Fibroblast of lung (primary cell): ENCODE data around the gene RMDN2. TPM values are rescaled to one million over a fixed set of nuclear protein-coding genes. Genes with fewer than 3 reads are reported as not detected.

Source experiments
- DNase-seq, 2 donors: peaks; one replicate each; pipeline versions ENCODE4 v3.0.0 to v3.0.0-alpha.2; 2010; ENCODE audit warnings: low read depth in 2 of 2
- H2AFZ ChIP-seq: 2 replicates; pipeline ENCODE4 v1.5.1; 2012; ENCODE audit warnings: low read length, control low read depth, inconsistent platforms
- H3K27ac ChIP-seq: 2 replicates; pipeline ENCODE4 v1.5.1; 2011; ENCODE audit warnings: low read length, control low read depth; ENCODE audit not compliant: insufficient read depth
- H3K27me3 ChIP-seq: 2 replicates; pipeline ENCODE4 v1.5.1; 2011; ENCODE audit warnings: mild to moderate bottlenecking, low read length; ENCODE audit not compliant: control insufficient read depth, insufficient read depth
- H3K36me3 ChIP-seq: 2 replicates; pipeline ENCODE4 v1.5.1; 2011; ENCODE audit warnings: low read length; ENCODE audit not compliant: control insufficient read depth, insufficient read depth
- H3K4me1 ChIP-seq: 2 replicates; pipeline ENCODE4 v1.5.1; 2011; ENCODE audit warnings: low read length; ENCODE audit not compliant: control insufficient read depth, insufficient read depth; ENCODE audit errors: extremely low read depth
- H3K4me2 ChIP-seq: 2 replicates; pipeline ENCODE4 v1.5.1; 2011; ENCODE audit warnings: low read length, control low read depth; ENCODE audit not compliant: insufficient read depth; ENCODE audit errors: extremely low read depth
- H3K4me3 ChIP-seq, 4 experiments: fragments of 200-600 bp in 1 of 4; sonication (generic) in 1 of 4; replicated peaks in 1 of 4; 2 replicates each; pipeline ENCODE4 v1.5.1; 2011 to 2016; ENCODE audit warnings: low read length in 4 of 4, low read depth in 3 of 4, mild to moderate bottlenecking in 3 of 4, control low read depth in 2 of 4, inconsistent platforms in 1 of 4, mixed read lengths in 1 of 4; ENCODE audit not compliant: insufficient read depth in 1 of 4; ENCODE audit errors: control extremely low read depth in 1 of 4
- H3K79me2 ChIP-seq: 2 replicates; pipeline ENCODE4 v1.5.1; 2012; ENCODE audit warnings: mild to moderate bottlenecking, low read length, inconsistent platforms; ENCODE audit not compliant: control insufficient read depth, insufficient read depth
- H3K9ac ChIP-seq: 2 replicates; pipeline ENCODE4 v1.5.1; 2011; ENCODE audit warnings: mild to moderate bottlenecking, low read length, control low read depth; ENCODE audit not compliant: insufficient read depth
- H3K9me3 ChIP-seq: 2 replicates; pipeline ENCODE4 v1.5.1; 2012; ENCODE audit warnings: low read depth, low read length; ENCODE audit not compliant: control insufficient read depth, insufficient read depth
- H4K20me1 ChIP-seq: 2 replicates; pipeline ENCODE4 v1.5.1; 2011; ENCODE audit warnings: low read length; ENCODE audit not compliant: control insufficient read depth, insufficient read depth; ENCODE audit errors: extremely low read depth
- EZH2 ChIP-seq: IDR thresholded peaks from 2 replicates; pipeline ENCODE4 v1.5.1; 2012; ENCODE audit warnings: low read length, control low read depth, mild to moderate bottlenecking; ENCODE audit errors: missing control alignments
- polyA minus RNA-seq: library from RNA; depleted of rRNA, polyadenylated mRNA; stranded (reverse); fragments of >200 nt; gene quantifications from 2 replicates; pipeline ENCODE4 v1.2.3, GENCODE V29; 2011; ENCODE audit warnings: low replicate concordance
- polyA plus RNA-seq, 2 donors: library from polyadenylated mRNA; depleted of rRNA in 1 of 2; stranded (reverse) in 1 of 2; unstranded in 1 of 2; fragments of >200 nt; gene quantifications; 2 replicates each; pipeline ENCODE4 v1.2.1, GENCODE V29; 2011 to 2012; ENCODE audit warnings: missing spikeins in 1 of 2
- total RNA-seq: library from RNA; depleted of rRNA; stranded (reverse); fragments of >200 nt; gene quantifications from 2 replicates; pipeline ENCODE4 v1.2.1, GENCODE V29; 2014
- TF ChIP-seq, protein P1 (sequence below), 2 donors: IDR thresholded peaks in 1 of 2; conservative IDR thresholded peaks in 1 of 2; 1 replicate in 1 of 2; 2 replicates in 1 of 2; pipeline ENCODE4 v1.5.1; 2011 to 2012; ENCODE audit warnings: low read length in 2 of 2, control low read depth in 1 of 2, inconsistent platforms in 1 of 2, low read depth in 1 of 2, mild to moderate bottlenecking in 1 of 2

RMDN2 gene, protein sequence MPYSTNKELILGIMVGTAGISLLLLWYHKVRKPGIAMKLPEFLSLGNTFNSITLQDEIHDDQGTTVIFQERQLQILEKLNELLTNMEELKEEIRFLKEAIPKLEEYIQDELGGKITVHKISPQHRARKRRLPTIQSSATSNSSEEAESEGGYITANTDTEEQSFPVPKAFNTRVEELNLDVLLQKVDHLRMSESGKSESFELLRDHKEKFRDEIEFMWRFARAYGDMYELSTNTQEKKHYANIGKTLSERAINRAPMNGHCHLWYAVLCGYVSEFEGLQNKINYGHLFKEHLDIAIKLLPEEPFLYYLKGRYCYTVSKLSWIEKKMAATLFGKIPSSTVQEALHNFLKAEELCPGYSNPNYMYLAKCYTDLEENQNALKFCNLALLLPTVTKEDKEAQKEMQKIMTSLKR
- total RNA-seq (5.1 and 5.4 TPM in 2 replicates), polyA plus RNA-seq (4.9 and 9.2 TPM in 2 replicates), polyA minus RNA-seq (not detected in 2 replicates)
- polyA plus RNA-seq (2012), result 2.9 and 5.9 TPM in 2 replicates

DNA sequence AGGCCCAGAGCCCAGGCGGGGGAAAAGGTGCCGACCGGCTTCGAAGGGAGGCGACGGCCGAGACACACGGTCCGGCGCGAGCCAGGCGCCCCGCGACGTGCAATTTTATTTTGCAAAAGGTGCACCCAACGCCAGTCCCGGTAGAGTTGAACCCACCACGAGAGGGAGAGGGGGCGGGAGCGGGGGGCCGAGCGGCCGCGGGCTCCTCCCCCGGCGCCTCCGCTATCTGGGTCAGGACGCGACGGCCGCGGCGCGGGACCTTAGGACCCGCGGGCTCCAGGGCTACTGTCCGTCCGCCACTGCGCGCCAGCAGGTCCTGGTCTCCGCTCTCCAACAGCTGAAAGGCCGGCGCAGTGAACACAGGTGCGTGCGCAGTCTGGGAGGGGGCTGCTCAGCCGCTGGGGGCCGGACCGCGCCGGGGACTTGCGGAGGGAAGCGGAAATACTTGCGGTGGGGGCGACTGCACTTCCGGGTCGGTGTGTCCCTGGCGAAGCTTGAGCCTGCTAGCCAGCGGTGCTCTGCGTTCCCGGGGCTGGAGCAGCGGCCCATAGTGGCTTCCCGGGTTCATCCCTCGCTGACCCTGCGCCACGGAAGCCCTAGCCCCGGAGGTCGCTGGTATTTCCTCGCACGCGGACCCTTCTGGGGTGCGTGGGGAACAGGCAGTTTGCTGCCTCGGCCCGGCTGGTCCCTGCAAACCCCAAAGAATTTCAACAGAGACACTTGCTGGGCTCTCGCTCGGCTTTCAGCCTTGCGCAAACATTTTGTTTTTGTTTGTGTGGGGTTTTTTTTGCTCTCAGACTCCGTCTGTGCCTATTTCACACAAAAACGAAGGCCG, at the start of gene RMDN2:
RMDN2 (plus strand) TSS at position 225 of the 835 bp plus-strand sequence. CDS start 3,991 bp downstream, outside the sequence.
- H3K27ac ChIP-seq, result peak within 1 kb of the TSS; percentile 79
- no peak for TF ChIP-seq EZH2
- TF ChIP-seq, protein P1, sequence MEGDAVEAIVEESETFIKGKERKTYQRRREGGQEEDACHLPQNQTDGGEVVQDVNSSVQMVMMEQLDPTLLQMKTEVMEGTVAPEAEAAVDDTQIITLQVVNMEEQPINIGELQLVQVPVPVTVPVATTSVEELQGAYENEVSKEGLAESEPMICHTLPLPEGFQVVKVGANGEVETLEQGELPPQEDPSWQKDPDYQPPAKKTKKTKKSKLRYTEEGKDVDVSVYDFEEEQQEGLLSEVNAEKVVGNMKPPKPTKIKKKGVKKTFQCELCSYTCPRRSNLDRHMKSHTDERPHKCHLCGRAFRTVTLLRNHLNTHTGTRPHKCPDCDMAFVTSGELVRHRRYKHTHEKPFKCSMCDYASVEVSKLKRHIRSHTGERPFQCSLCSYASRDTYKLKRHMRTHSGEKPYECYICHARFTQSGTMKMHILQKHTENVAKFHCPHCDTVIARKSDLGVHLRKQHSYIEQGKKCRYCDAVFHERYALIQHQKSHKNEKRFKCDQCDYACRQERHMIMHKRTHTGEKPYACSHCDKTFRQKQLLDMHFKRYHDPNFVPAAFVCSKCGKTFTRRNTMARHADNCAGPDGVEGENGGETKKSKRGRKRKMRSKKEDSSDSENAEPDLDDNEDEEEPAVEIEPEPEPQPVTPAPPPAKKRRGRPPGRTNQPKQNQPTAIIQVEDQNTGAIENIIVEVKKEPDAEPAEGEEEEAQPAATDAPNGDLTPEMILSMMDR (conservative IDR thresholded peaks at IDR 0.05 in 1 of 2, IDR thresholded peaks at IDR 0.05 in 1 of 2; ENCODE audit: low read depth in 1 of 2, low read length in 2 of 2), result no peak
- H2AFZ ChIP-seq, result peak within 1 kb of the TSS; percentile 34
- peak; percentile 91 to 94 for DNase-seq
- peak within 1 kb of the TSS; percentile 76 for H3K9ac ChIP-seq
- H3K36me3 ChIP-seq, result no peaks in the 10 kb centered on the region
- H3K4me3 ChIP-seq, result peak within 1 kb of the TSS; percentile 50 to 80 (median 74)
- H3K79me2 ChIP-seq, result no peaks in the 10 kb centered on the region
- no peaks in the 10 kb centered on the region for H3K27me3 ChIP-seq
- H3K4me1 ChIP-seq, result peaks cover 5% of the 10 kb centered on the region
- no peaks in the 10 kb centered on the region for H3K9me3 ChIP-seq
- no peaks in the 10 kb centered on the region for H4K20me1 ChIP-seq
- peak within 1 kb of the TSS; percentile 72 for H3K4me2 ChIP-seq

DNA sequence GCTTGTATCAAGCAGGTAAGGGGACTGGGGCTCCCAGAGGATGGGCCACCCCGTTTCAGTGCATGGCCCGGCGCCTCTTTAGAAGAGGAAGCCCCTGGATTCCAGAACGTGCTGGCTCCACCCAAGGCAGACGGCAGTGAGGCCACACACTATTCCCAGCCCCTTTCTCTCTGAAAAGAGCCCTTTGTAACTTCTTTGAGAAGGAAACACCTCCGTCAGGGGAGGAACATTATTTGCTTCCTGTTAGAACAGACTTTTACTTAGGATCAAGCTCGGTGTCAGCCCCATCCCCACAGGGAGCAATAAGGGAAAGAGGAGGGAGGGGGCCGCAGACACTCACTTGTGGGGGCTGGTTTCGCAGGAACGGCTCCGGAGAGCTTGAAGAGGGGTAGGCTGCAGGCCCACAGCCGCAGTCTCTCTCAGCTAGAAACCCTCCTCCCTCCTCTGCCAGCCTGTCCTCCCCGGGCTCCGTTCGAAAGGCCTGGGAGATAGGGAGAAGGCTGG, 49.6 kb upstream of the RMDN2 start:
- no peaks in the 10 kb centered on the region for H3K36me3 ChIP-seq
- H3K27ac ChIP-seq, result no peak overlapping the region
- no peak overlapping the region for H2AFZ ChIP-seq
- TF ChIP-seq, protein P1 (conservative IDR thresholded peaks at IDR 0.05 in 1 of 2, IDR thresholded peaks at IDR 0.05 in 1 of 2; ENCODE audit: low read depth in 1 of 2, low read length in 2 of 2), result no peak
- H3K4me3 ChIP-seq, result no peak overlapping the region
- H3K9ac ChIP-seq, result no peak overlapping the region
- H3K79me2 ChIP-seq, result no peaks in the 10 kb centered on the region
- H3K4me1 ChIP-seq, result peaks cover 12% of the 10 kb centered on the region
- no peak for DNase-seq
- H4K20me1 ChIP-seq, result no peaks in the 10 kb centered on the region
- H3K9me3 ChIP-seq, result no peaks in the 10 kb centered on the region
- no peak overlapping the region for H3K4me2 ChIP-seq
- no peaks in the 10 kb centered on the region for H3K27me3 ChIP-seq

DNA sequence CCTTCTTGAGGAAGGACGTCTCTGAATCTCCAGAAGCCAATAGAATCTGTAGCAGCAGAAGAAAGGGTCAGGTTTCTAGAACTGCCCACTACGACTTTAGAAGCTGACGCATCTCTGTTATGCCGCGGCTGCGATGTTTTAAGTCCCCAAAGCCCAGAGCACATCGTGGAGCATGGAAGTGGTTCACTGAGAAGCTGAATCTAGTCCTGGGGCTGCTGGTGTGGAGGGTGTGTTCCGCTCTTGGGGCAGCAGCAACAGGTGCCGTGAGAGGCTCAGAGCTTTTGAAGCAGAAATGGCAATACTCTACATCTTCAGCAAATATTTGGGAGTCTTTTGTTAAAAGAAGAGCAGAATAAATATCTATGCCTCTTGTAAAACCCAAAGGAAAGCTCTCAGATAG, 48.9 kb upstream of the RMDN2 start:
- no peak for TF ChIP-seq EZH2
- TF ChIP-seq, protein P1 (conservative IDR thresholded peaks at IDR 0.05 in 1 of 2, IDR thresholded peaks at IDR 0.05 in 1 of 2; ENCODE audit: low read depth in 1 of 2, low read length in 2 of 2), result no peak
- H4K20me1 ChIP-seq, result no peaks in the 10 kb centered on the region
- H3K27me3 ChIP-seq, result no peaks in the 10 kb centered on the region
- H2AFZ ChIP-seq, result no peak overlapping the region
- no peak overlapping the region for H3K4me3 ChIP-seq
- peaks cover 9% of the 10 kb centered on the region for H3K4me1 ChIP-seq
- no peak overlapping the region for H3K4me2 ChIP-seq
- no peak overlapping the region for H3K27ac ChIP-seq
- H3K9ac ChIP-seq, result no peak overlapping the region
- no peaks in the 10 kb centered on the region for H3K79me2 ChIP-seq
- no peak for DNase-seq
- H3K36me3 ChIP-seq, result no peaks in the 10 kb centered on the region
- H3K9me3 ChIP-seq, result no peaks in the 10 kb centered on the region
